Activated CD4-positive, alpha-beta T cell treated with anti-CD3 and anti-CD28 coated beads, Interleukin-2, amount 50 U/mL, for 48 hours (primary cell): ENCODE results near the gene PATE2.

Experiments used
- DNase-seq, 2 experiments: peaks; one replicate each; pipeline ENCODE4 v3.0.0-alpha.2; 2020

The PATE2 gene

DNA sequence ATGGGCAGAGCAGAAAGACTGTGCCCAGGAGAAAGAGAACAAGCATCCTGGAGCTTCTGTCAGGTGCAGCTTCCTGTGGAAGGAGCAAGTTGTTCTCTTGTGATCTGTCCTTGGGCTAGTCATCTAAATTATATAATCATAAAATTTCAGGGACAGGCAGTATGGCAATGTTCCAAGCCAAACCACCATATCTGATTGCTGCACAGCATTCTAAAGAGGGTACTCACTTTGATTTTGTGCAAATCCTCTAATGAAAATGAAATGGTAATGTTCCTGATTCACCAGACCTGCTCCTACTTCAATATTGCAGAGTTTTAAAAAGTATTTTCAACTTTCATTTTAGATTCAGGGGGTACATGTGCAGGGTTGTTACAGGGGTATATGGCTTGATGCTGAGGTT, at the start of gene PATE2:
PATE2 (minus strand) TSS at position 101 of the 400 bp plus-strand sequence; CDS start at position 46, 55 bp downstream.
- no peak for DNase-seq

DNA sequence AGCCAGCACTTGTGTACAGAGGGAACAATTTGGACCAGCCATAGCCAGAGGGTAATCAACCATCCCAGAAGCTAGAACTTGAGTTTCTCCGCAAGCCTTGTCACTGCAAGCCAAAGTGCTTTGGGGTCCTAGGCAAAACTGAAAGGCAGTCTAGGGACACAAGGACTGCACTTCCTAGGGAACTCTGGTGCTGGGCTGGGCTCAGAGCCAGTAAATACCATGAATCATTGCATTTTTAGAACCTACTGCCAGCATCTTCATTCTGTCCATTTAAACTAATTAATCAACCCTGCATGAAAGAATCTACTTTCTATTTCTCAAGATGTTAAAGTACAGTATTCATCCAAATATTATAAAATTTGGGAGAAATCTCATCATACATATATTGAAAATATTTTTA, 29.3 kb upstream of the PATE2 start:
- no peak for DNase-seq

DNA sequence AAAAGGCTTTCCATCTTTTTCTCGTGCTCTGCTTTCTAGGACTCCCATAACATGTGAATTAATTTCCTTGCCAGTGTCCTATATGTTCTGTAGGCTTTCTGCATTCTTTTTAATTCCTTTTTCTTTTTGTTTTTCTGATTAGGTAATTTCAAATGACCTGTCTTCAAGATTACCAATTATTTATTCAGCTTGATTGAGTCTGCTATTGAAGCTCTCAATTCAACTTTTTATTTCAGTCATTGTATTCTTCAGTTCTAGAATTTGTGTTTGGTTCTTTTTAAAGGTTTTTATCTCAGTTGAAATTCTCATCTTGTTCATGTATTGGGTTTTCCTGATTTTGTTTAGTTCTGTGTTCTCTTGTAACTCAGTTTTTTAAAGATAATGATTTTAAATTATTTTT, 23.8 kb upstream of the PATE2 start:
- no peak for DNase-seq

DNA sequence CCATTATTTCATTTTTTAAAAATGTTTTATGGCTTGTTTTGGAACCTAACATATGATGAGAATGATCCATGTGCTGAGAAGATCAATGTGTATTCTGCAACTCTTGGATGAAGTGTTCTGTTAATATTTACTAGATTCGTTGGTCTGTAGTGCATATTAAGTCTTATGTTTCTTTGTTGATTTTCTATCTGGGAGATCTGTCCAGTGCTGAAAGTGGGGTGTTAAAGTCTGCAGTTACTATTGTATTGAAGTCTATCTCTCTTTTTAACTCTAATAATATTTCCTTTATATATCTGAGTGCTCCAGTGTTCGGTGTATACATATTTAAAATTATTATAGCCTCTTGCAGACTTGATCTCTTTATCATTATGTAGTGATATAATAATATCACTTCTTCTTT, 21.2 kb upstream of the PATE2 start:
- DNase-seq, result no peak

DNA sequence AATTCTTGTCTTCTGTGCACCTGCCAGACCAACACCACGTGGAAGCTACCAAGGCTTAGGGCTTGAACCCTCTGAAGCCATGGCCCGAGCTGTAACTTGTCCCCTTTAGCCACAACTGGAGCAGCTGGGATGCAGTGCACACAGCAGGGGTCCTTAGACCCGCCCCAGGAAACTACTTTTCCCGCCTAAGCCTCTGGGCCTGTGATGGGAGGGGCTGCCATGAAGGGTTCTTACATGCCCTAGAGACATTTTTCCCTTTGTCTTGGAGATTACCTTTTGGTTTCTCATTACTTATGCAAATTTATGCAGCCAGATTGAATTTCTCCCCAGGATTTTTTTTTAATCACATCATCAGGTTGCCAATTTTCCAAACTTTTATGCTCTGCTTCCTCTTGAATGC, 19.0 kb upstream of the PATE2 start:
- DNase-seq, result no peak

DNA sequence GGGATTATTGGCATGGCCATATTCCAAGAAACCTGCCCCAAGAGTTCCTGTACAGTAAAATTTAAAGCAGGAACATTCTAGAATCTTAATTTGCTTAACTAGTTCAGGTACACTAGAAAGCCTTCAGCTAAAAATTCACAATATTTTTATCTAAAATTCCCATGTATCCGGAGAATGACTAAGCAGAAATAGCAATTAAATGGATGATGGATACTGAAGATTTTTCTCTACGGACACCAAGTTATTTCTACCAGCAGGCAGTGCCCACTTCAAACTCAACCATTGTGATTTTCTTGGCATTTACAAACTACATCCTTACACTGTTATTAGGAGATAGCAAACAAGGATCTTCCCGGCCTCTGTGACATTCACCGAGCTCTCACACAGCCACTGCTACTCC, 12.2 kb upstream of the PATE2 start:
- DNase-seq, result no peak

DNA sequence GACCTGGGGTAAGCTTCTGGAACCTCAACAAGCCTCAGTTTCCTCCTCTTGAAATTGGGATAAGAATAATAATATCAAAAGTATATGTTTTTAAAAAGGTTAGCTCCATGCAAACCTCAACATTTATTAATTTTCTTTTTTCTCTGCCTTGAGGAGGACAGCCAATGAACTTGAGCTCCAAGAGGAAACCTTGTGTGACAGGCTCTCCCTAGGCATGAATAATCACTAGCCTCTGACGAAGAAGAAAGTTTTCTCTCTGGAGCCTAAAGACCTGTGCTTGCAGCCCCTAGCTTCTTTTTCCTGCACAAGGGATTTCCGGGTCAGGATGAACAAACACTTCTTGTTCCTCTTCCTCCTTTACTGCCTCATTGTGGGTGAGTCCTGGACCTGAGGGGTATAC, 9.2 kb upstream of the PATE2 start, which contains the start of gene PATE3:
PATE3 (plus strand) TSS at position 301 of the 400 bp plus-strand sequence; CDS start at position 326, 25 bp downstream.
- DNase-seq, result no peak

DNA sequence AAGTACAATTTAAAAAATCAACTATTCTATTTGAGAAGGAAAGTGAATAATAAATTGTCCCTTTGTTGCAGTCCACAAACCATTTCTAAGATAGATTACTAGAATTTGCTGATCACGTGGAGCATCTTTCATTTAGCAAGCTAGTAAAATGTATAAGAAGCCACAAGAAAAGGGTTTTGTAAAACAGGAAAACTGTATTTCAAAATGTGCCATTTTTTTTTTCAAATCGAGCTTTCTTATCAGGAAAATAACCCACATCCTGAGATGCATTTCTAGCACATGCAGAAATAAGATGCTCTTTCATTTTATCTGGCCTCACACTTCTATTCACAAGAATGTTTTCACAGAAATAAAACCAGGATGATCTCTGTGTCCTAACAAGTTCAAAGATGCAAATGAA, 6.0 kb upstream of the PATE2 start:
- DNase-seq, result no peak

DNA sequence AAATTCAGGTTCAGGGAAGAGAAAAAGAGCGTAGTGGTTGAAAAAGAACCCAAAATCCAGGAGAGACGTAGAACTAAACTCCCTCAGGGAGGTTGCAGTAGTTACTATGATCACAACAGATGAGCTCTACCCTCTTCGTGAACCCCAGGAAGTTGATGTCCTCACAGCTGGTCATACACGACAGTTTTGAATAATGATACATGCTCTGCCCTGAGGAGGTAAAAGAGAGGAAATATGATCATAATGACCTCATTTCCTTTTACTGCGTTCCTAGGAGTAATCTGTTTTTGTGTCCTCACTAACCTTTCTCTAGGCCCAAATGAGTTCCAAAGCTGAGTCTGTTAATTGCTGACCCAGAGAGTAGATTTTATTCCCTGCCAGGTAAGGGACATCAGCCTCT, 1.3 kb downstream of the PATE2 start:
- no peak for DNase-seq

DNA sequence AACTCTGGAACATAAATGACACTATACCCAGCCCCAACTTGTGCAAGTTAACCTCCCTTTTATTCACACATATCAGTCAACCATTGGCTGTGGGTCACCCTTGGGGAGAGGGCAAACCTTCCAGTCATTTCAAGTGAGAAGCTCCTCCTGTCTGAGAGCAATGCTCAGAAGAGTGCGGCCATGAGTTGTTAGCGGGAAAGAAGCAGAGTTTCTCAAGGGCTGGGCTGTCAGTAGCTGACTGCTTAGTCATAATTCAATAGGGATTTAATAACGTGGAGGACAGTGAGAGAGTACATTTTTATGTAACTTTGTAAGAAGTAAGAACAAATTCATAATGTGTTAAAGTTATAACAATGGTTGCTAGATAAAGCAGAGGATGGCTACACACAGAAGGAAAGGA, 5.1 kb downstream of the PATE2 start:
- DNase-seq, result no peak

DNA sequence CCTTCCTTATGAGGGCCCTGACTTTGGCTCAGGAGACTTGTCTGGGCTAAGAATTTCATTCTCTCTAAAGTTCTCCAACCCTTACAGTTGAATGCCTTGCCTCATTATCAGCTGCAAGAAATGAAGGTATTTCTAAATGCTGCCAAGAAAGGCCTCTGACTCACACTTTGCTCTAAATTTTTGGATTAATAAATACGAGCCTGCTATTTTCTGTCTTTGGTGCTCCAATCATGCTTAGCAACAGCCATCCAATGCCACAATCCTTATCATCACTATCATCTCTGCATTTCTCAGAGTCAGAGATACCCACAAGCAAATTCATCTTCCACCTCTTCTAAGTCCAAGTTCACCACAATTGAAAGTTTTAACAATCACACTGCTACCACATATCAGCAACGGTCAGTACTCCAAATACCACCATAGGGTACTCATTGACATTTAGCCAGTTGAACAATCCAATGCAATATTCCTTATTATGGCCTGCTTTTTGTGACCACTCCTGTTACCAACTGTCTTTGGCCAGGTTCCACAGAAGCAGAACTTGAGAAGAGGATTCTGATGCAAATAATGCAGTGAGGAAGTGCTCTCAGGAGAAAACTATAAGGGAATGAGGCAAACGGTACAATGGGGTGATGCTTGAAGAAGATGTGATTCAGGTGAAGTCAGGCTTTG, 5.7 kb downstream of the PATE2 start:
- DNase-seq, result no peak

DNA sequence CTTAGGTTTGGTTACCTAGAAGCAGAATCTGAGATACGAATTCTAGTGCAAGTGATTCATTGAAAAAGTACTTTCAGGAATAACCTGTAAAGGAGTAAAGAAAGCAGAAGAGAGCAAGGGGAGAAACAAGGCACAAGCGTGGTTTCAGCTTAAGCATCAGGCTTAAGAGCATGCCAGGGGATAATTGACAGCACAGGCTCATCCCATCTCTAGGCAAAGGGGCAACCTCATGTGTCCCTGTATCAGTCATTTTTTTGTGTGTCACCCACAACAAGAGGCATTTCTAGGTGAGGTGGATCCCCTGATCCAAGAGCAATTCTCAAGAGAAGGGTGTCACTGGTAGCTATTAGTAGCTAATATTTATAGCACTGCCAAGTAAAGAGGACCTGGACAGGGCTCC, 8.0 kb downstream of the PATE2 start:
- DNase-seq, result no peak

DNA sequence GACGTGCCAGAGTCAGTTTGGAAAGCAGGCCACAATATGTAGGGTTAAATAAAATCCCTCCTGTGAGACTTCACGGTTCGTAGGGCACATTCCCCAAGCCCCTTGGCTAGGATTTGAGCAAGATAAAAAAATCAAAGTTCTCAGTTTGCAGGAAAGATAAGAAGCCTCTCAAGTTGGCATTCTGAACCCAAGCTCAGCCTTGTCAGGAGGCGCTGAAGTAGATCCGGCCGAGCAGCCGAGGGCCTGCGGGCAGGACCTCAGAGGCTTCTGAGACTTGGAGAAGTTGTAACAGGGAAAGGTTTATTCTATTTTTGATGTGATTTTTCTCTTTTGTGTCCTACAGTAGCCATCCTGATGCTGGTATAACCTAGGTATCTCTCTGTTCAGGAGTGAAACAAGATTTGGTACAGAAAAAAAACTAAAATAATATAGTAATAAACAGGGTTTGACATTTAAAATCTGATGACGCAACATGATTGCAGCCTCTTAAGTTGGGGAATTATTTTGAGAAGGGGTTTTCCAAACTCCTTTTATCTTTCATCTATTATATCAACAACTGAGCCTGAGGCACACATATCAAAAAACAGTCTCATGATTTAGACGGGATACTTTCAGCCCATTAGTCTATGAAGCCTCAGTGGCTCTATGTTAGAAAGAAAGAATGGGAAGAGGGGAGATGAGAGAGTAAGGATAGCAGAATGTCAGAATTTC, 10.1 kb downstream of the PATE2 start:
- no peak for DNase-seq

DNA sequence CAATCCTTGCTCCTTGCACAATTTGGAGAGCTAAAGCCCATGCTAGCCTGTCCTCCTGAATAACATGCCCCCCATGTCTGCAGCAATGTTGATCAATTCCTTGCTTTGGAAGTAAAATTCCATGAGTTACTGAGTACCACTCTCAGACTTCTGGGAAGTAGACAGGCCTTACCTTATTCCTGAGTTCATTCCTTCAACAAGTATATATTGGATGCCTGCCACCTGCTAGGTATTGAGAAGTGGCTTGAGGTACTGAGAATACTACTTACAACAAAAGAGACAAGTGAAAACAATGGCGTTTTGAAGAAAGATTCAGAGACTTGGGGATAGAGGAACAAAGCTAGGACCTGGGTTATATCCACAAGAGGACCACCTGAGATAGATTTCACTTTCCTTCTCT, 12.4 kb downstream of the PATE2 start:
- no peak for DNase-seq

DNA sequence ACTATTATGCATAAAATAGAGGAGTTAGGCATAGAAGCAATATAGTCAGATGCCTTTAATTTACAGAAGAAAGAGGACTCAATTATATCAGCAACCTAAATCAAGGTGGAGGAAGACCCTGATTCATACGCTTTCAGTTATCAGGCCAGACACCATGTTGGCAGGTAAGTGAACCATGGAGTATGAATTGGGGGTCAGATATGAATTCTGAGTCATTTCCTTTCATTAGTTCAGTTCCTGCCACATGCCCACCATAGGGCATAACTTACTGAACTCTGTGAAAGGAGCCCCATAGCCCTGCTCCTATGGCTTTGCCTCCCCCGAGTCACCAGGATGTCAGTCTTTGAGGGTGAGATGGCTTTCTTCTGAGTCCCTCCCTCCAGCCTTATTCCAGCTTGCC, 15.1 kb downstream of the PATE2 start:
- no peak for DNase-seq

DNA sequence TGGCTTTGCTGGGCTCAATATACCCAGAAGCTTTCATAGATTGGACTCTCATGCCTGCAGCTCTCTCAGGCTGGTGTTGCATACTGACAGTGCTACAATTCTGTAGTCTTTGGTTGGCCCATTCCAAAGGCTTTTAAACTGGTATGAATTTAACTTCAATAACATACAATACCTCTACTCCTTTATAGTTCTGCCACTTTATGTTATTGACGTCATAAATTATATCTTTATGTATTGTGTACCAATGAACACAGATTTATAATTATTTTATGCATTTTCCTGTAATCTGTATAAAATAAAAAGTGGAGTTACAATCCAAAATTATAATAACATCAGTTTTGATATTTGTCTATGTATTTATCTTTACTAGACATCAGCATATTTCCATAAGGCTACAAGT, 16.2 kb downstream of the PATE2 start:
- no peak for DNase-seq

DNA sequence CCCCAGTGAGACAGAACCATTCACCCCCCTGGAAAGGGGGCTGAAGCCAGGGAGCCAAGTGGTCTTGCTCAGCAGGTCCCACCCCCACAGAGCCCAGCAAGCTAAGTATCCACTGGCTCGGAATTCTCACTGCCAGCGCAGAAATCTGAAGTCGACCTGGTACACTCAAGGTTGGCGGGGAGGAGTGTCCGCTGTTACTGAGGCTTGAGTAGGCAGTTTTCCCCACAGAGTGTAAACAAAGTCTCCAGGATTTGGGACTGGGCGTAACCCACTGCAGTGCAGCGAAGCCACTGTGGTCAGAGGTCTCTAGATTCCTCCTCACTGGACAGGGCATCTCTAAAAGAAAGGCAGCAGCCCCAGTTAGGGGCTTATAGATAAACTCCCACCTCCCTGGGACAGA, 22.6 kb downstream of the PATE2 start:
- no peak for DNase-seq

DNA sequence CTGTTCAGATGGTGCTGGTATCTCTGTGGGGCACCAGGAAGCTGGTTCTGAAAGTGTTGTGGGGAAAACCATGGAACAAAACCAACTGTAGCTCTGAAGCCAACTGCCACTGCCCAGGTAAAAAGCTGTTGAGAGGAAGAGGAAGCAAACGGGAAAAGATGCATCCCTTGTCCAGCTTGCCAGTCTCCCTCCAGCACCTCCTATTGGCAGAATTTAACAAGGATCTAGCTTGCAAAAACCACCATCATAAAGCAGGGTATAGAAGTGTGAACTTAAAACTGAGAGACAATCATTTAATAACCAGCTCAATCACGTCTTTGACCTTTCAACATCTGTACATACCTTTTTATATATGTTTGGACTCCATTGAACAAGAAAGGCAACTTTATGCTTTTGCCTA, 28.0 kb downstream of the PATE2 start:
- DNase-seq, result no peak

DNA sequence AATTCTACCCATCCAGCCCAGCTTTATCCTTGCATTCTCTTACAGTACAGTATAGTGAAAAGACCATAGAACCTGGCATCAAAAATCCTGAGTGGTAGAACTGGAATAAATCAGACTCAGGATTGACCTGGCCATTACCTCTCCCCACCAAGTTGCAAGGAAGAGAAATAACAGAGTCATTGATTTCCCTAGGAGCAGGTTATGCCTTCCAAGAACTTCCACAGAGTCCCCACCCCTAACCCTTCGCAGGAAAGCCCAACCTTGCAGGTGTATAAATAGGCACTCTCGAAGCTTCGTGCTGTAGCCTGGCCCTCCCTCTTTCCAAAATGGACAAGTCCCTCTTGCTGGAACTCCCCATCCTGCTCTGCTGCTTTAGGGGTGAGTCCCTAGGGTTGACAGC, 32.6 kb downstream of the PATE2 start, which contains the start of gene PATE1:
PATE1 (plus strand) TSS at position 301 of the 400 bp plus-strand sequence; CDS start at position 327, 26 bp downstream.
- DNase-seq, result no peak

DNA sequence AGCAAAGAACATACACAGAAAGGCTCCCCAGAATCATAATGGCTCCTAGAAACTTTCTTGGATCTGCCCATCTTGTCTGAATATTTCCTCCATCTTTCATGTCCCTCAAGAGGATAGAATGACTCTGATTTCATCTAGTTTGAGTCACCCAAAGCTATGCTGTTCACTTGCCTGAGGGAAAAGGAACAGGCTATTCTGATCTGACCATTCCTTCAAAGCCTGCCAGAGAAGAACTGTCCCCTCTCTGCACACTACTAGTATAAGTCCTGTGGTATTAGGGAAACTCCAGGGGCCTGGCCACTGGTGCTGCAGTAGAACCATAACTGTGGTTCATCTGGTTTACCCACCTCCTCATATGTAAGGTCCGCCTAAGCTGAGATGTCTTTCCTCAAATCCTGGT, 34.9 kb downstream of the PATE2 start:
- no peak for DNase-seq

DNA sequence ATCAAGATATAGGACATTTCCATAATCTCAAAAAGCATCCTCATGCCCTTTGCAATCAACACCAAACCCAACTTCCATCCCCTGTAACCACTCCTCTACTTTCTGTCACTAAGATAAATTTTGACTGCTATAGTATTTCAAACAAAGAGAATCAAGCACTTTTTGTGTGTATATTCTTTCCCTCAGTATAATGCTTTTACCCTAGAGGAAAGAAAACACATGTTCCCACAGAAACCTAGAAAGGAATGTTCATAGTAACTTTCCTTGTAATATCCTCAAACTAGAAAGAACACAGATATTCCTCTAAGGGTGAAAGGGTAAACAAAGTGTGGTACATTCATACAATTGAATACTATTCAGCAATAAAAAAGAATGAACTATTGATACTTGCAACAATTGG, 38.0 kb downstream of the PATE2 start:
- no peak for DNase-seq

DNA sequence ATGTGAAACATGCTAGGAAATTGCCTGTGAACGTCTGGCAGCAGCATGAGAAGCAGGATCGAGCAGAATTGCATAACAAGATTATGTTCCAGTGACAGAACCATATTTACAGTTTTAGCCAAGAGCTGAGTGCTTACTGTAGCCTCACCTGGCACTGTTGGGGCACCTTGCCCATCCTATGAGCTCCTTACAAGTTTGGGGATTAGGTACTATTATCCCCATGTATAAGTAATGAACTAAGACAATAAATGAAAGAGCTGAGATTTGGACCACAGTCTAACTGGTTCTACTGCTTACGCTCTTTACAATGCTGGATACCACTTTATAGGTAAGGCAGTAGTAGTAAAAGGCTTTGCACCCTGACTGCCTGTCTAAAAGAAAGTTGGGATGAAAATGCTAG, 49.7 kb downstream of the PATE2 start:
- DNase-seq, result no peak
